Sigmoid colon (tissue), 7 donors: ENCODE measurements around the gene KRT73. TPM values are rescaled to one million over a fixed set of nuclear protein-coding genes. Genes with fewer than 3 reads are reported as not detected.
"Not testable (repeated sequence)": the region's sequence is repeated elsewhere in the genome, so short reads cannot be mapped to it uniquely, and the experiment has no call there.

Source experiments
- DNase-seq: peaks from one replicate; pipeline ENCODE4 v3.0.0-alpha.2; 2019
- H3K27ac ChIP-seq, 4 donors: fragments of 200-600 bp; sonication (generic); one replicate each; pipeline ENCODE4 v1.5.1; 2016 to 2019; ENCODE audit warnings: mild to moderate bottlenecking in 1 of 4
- H3K27me3 ChIP-seq, 3 donors: fragments of 200-600 bp; sonication (generic); one replicate each; pipeline ENCODE4 v1.5.1; 2019; ENCODE audit warnings: mild to moderate bottlenecking in 1 of 3
- H3K36me3 ChIP-seq, 4 donors: fragments of 200-600 bp; sonication (generic); one replicate each; pipeline ENCODE4 v1.5.1; 2016 to 2019
- H3K4me1 ChIP-seq, 4 donors: fragments of 200-600 bp; sonication (generic); one replicate each; pipeline ENCODE4 v1.5.1; 2017 to 2019
- H3K4me3 ChIP-seq, 4 donors: fragments of 200-600 bp; sonication (generic); one replicate each; pipeline ENCODE4 v1.5.1; 2017 to 2019; ENCODE audit warnings: mild to moderate bottlenecking in 2 of 4, moderate library complexity in 1 of 4
- H3K9me3 ChIP-seq, 4 donors: fragments of 200-600 bp in 3 of 4; sonication (generic) in 3 of 4; one replicate each; pipeline versions ENCODE4 v1.5.1 to v1.6.1; 2013 to 2019
- EP300 ChIP-seq, 4 donors: sonication (generic); formaldehyde crosslinking; IDR thresholded peaks; one replicate each; pipeline ENCODE4 v1.6.1; 2017; ENCODE audit warnings: antibody characterized with exemption in 4 of 4
- POLR2A ChIP-seq, 2 donors: fragments of 450-650 bp; IDR thresholded peaks; one replicate each; pipeline ENCODE4 v1.6.1; 2016; ENCODE audit warnings: antibody characterized with exemption in 2 of 2, mild to moderate bottlenecking in 2 of 2, moderate library complexity in 2 of 2
- POLR2AphosphoS5 ChIP-seq, 4 donors: sonication (generic); formaldehyde crosslinking; IDR thresholded peaks; one replicate each; pipeline ENCODE4 v1.6.1; 2017; ENCODE audit warnings: antibody characterized with exemption in 4 of 4
- WGBS, 2 donors: extraction: QIAGEN DNeasy Blood & Tissue Kit; methylation state at CpG; one replicate each; pipeline ENCODE4 v1.1.7; 2013; 5-methylcytosine and 5-hydroxymethylcytosine counted together
- intact Hi-C: fragments of 100-400 bp; cut with DNase I; formaldehyde crosslinking; loops from one replicate; pipeline ENCODE4 v1.15.1; 2023
- polyA plus RNA-seq, 3 donors: library from polyadenylated mRNA; stranded (reverse); fragments of 200-250 nt; gene quantifications; one replicate each; pipeline ENCODE4 v1.2.3, GENCODE V29; 2013
- total RNA-seq, 4 donors: library from RNA; depleted of rRNA; stranded (reverse); fragments of >200 nt; gene quantifications; one replicate each; pipeline ENCODE4 v1.1.0, GENCODE V29; 2016
- TF ChIP-seq, protein P1 (sequence below), 4 experiments: fragments of 450-650 bp in 3 of 4; fragments of 200-600 bp in 1 of 4; IDR thresholded peaks; one replicate each; pipeline ENCODE4 v1.5.1; 2016 to 2019; ENCODE audit warnings: antibody characterized with exemption in 4 of 4, mild to moderate bottlenecking in 3 of 4, moderate library complexity in 2 of 4
- donor health status: healthy with polysubstance abuse.
- donor health status: Bipolar disorder and iron deficiency.
- donor health status: healthy.

The KRT73 gene
- total and polyA plus RNA-seq, 7 donors, result 0.73 TPM; not detected in 6

DNA sequence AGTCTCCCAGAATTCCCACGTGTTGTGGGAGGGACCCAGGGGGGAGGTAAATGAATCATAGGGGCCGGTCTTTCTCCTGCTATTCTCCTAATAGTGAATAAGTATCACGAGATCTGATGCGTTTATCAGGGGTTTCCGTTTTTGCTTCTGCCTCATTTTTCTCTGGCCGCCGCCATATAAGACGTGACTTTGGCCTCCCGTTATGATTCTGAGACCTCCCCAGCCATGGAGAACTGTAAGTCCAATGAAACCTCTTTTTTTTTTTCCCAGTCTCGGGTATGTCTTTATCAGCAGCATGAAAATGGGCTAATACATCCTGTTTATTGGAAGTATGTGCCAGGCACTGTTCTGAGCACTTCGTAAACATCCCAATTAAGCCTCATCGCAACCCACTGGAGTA lies 17.9 kb downstream of the KRT73 start:
- H3K27ac ChIP-seq, result no peak overlapping the region
- no peaks in the 10 kb centered on the region for H3K4me1 ChIP-seq
- H3K4me3 ChIP-seq, result no peak overlapping the region
- H3K9me3 ChIP-seq, result no peaks in the 10 kb centered on the region
- intact Hi-C loops, result no loop called here
- 84 to 88% methylated on average over 12 of the region's 12 CpGs for WGBS, 2 donors
- H3K36me3 ChIP-seq, result no peaks in the 10 kb centered on the region
- TF ChIP-seq EP300 (IDR thresholded peaks at IDR 0.05), result no peak
- no peak for TF ChIP-seq POLR2AphosphoS5 (IDR thresholded peaks at IDR 0.05)
- TF ChIP-seq POLR2A (IDR thresholded peaks at IDR 0.05), result no peak
- TF ChIP-seq, protein P1, sequence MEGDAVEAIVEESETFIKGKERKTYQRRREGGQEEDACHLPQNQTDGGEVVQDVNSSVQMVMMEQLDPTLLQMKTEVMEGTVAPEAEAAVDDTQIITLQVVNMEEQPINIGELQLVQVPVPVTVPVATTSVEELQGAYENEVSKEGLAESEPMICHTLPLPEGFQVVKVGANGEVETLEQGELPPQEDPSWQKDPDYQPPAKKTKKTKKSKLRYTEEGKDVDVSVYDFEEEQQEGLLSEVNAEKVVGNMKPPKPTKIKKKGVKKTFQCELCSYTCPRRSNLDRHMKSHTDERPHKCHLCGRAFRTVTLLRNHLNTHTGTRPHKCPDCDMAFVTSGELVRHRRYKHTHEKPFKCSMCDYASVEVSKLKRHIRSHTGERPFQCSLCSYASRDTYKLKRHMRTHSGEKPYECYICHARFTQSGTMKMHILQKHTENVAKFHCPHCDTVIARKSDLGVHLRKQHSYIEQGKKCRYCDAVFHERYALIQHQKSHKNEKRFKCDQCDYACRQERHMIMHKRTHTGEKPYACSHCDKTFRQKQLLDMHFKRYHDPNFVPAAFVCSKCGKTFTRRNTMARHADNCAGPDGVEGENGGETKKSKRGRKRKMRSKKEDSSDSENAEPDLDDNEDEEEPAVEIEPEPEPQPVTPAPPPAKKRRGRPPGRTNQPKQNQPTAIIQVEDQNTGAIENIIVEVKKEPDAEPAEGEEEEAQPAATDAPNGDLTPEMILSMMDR (IDR thresholded peaks at IDR 0.05), result no peak
- H3K27me3 ChIP-seq, result peaks cover 9 to 41% (median 24%) of the 10 kb centered on the region in 3 donors
- DNase-seq, result no peak

DNA sequence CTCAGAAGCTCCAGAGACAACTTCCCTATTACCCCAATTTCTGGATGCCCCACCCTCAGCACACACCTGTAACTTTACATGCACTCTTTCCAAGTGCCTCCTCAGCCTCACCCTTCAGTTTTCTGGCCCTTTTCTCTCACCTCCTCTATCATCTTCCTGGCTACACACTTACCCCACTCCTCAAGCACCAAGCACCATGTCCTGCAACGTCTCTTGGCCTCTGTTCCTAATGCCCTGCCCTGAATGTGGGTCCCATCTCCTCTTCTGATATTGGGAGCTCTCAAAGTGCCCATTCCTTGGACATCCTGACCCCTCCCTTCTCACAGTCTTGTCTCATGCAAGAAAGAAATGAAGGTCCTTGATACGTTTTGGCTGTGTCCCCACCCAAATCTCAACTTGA lies 18.3 kb downstream of the KRT73 start:
- Histone ChIP-seq H3K27ac (no peak overlapping the region), H3K4me1 (no peaks in the 10 kb centered on the region)
- no peak for DNase-seq

GRCh38 chr12:52598966-52599365 lies 19.4 kb downstream of the KRT73 start:
- WGBS, 2 donors, result 88 to 92% methylated on average over 5 of the region's 5 CpGs
- H3K36me3 ChIP-seq, result no peaks in the 10 kb centered on the region
- H3K4me1 ChIP-seq, result no peaks in the 10 kb centered on the region
- no peak for TF ChIP-seq EP300 (IDR thresholded peaks at IDR 0.05)
- TF ChIP-seq POLR2AphosphoS5 (IDR thresholded peaks at IDR 0.05), result no peak
- no peak for TF ChIP-seq POLR2A (IDR thresholded peaks at IDR 0.05)
- TF ChIP-seq, protein P1 (IDR thresholded peaks at IDR 0.05), result no peak
- H3K27ac ChIP-seq, result no peak overlapping the region
- intact Hi-C loops, result no loop called here
- H3K4me3 ChIP-seq, result no peak overlapping the region
- no peaks in the 10 kb centered on the region for H3K9me3 ChIP-seq
- peaks cover 9 to 41% (median 24%) of the 10 kb centered on the region in 3 donors for H3K27me3 ChIP-seq
- DNase-seq, result no peak

More for the DNA sequence above, 18.3 kb downstream of the KRT73 start:
- H3K4me3 ChIP-seq, result no peak overlapping the region
- H3K9me3 ChIP-seq, result no peaks in the 10 kb centered on the region
- H3K27me3 ChIP-seq, result peaks cover 9 to 41% (median 24%) of the 10 kb centered on the region in 3 donors
- no peaks in the 10 kb centered on the region for H3K36me3 ChIP-seq
- intact Hi-C loops, result no loop called here
- TF ChIP-seq, protein P1 (IDR thresholded peaks at IDR 0.05), result no peak
- no peak for TF ChIP-seq POLR2AphosphoS5 (IDR thresholded peaks at IDR 0.05)
- no peak for TF ChIP-seq POLR2A (IDR thresholded peaks at IDR 0.05)
- no peak for TF ChIP-seq EP300 (IDR thresholded peaks at IDR 0.05)
- 27 to 60% methylated on average over 2 of the region's 2 CpGs for WGBS, 2 donors

- DNase-seq, intact Hi-C loops, H3K27ac ChIP-seq, H3K4me3 ChIP-seq, H3K36me3 ChIP-seq, H3K9me3 ChIP-seq, H3K4me1 ChIP-seq, H3K27me3 ChIP-seq: not testable (repeated sequence)
- 92% methylated on average over 4 of the region's 4 CpGs for WGBS, 2 donors
Observed at GRCh38 chr12:52594237-52594636, 24.1 kb downstream of the KRT73 start.

- H3K36me3 ChIP-seq, result no peaks in the 10 kb centered on the region
- no peak overlapping the region for H3K4me3 ChIP-seq
- peak; percentile 45 for DNase-seq
- H3K27ac ChIP-seq, result no peak overlapping the region
- WGBS, 2 donors, result 90 to 92% methylated on average over 11 of the region's 11 CpGs
- no peak for TF ChIP-seq EP300 (IDR thresholded peaks at IDR 0.05)
- TF ChIP-seq, protein P1 (IDR thresholded peaks at IDR 0.05), result no peak
- TF ChIP-seq POLR2AphosphoS5 (IDR thresholded peaks at IDR 0.05), result no peak
- TF ChIP-seq POLR2A (IDR thresholded peaks at IDR 0.05), result no peak
- intact Hi-C loops, result no loop called here
- H3K4me1 ChIP-seq, result no peaks in the 10 kb centered on the region
- H3K27me3 ChIP-seq, result no peaks in the 10 kb centered on the region
- no peaks in the 10 kb centered on the region for H3K9me3 ChIP-seq
Observed at GRCh38 chr12:52591521-52591920, 26.8 kb downstream of the KRT73 start.
